ENCODE measurements around the gene GSTT4.
"Not testable (repeated sequence)": the region's sequence is repeated elsewhere in the genome, so short reads cannot be mapped to it uniquely, and the experiment has no call there.

GRCh38 chr22:23974345-23974744, 30.9 kb downstream of the GSTT4 start, which contains the start of gene DDT:
- TF ChIP-seq CTCF (conservative IDR thresholded peaks at IDR 0.05; ENCODE audit: low read length); EZH2phosphoT487 (IDR thresholded peaks at IDR 0.05; ENCODE audit: borderline replicate concordance, low read depth, low read length): not testable (repeated sequence)

All from OCI-LY7 (cell line).